SK-MEL-5 (cell line): ENCODE results near the gene CDC42SE1. TPM values are rescaled to one million over a fixed set of nuclear protein-coding genes. Genes with fewer than 3 reads are reported as not detected.
"Not testable (repeated sequence)": the region's sequence is repeated elsewhere in the genome, so short reads cannot be mapped to it uniquely, and the experiment has no call there.

Experiments
- DNase-seq: peaks from one replicate; pipeline ENCODE4 v3.0.0-alpha.2; 2016; ENCODE audit warnings: low read depth, low spot score
- in situ Hi-C: cut with HindIII; loops from 2 replicates; pipeline ENCODE4 v1.10.0; 2016; ENCODE audit warnings: low sequenced_read_pairs, high pct_unique_total_duplicates, low pct_unique_long_range_greater_than_20kb
- polyA plus RNA-seq, 2 experiments: library from polyadenylated mRNA; depleted of rRNA; stranded (reverse); fragments of >200 nt; gene quantifications; 2 replicates each; pipeline ENCODE4 v1.2.3, GENCODE V29; 2015
- total RNA-seq: library from RNA; depleted of rRNA; stranded (reverse); fragments of >200 nt; shearing (Covaris generic); gene quantifications from 2 replicates; pipeline ENCODE4 v1.2.3, GENCODE V29; 2014; rRNA removed

CDC42SE1 gene, protein sequence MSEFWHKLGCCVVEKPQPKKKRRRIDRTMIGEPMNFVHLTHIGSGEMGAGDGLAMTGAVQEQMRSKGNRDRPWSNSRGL
- 95.8 and 99.9 TPM in 2 replicates for total RNA-seq
- polyA plus RNA-seq (2015; cell fraction: cytosol; rRNA removed), result 63.4 and 80.5 TPM in 2 replicates
- polyA plus RNA-seq (2015; cell fraction: nucleus; rRNA removed), result 205 and 236 TPM in 2 replicates

DNA sequence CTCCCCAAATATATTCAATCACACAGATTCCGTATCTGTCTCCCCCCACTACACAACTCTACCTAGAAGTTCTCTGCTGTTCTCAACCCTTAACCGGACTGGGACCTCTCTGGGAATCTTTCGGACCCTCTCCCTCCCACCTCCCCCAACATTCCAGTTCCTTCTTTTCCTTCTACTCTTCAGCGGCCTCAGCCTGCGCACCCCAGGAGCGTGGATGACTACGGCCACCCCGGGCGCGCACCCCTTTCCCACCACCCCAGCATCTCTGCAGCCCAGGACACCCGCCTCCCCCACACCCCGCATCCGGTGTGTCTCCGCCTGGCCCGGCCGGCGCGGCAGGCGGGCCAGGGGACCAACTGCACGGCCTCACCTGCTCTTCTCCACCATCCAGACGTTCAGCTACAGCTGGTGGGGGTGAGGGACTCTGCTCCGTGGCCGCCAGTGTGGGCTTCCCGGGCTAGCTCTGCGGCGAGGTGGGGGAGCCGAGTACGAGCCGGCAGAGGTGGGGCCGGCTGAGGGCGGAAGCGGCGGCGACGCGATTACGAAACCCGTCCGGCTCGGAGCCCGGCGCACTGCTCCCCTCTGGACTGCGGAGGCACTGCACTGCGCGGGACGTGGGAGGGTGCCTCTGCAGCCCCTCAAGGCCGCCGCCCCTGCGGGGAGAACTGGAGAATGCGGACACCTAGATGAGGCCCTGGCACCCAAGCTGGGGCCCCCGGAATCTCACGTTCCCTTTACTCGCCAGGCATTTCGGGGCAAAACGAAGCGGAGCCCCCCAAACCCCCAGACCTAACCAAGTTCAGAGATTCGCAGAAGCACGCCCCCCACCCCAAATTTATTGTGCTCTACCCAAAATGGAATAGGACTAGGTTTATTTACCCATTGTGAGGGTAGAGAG is at the start of gene CDC42SE1:
Gene CDC42SE1 (minus strand): TSS at position 514 of the 898 bp plus-strand sequence. CDS start 3,892 bp downstream, outside the sequence.
- in situ Hi-C loops, result no loop called here
- DNase-seq, result peak; percentile 88

DNA sequence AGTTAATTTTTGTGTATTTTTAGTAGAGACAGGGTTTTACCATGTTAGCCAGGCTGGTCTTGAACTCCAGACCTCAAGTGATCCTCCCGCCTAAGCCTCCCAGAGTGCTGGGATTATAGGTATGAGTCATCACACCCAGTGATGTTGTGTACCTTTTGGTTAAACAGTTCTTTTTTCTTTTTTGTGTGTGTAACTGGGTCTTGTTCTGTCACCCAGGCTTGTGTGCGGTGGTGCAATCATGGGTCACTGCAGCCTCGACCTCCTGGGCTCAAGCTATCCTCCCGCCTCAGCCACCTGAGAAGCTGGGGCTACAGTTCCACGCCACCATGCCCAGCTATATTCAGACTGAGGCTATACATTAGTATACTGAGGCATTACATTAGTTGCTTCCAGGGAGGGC is 48.9 kb upstream of the CDC42SE1 start:
- DNase-seq, result no peak
- in situ Hi-C loops, result no loop called here

DNA sequence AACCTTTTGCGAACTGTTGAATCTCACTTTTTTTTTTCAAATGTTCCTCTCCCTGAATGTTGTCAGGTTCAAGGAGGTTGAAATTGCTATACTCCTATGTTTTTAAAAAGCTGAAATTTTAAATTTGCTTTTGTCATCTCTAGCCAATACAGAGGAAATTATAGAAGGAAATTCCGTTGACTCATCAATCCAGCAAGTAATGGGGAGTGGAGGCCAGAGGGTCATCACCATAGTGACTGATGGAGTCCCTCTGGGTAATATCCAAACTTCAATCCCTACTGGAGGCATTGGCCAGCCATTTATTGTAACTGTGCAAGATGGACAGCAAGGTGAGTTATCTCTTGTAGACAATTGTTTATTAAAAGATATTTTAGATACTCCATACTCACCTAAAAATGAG is 47.5 kb upstream of the CDC42SE1 start:
- in situ Hi-C loops, result no loop called here
- no peak for DNase-seq

DNA sequence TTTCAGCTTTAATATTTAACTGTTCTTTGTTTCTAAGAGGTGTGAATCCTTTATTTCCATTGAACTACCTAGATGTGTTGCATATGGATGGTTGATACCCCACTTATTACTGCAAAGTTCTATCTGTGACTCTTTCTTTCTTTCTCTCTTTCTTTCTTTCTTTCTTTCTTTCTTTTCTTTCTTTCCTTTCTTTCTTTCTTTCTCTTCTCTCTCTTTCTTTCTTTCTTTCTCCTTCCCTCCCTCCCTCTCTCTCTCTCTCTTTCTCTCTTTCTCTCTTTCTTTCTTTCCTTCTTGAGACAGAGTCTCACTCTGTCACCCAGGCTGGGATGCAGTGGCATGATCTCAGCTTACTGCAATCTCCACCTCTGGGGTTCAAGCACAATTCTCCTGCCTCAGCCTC is 45.2 kb upstream of the CDC42SE1 start:
- in situ Hi-C loops, result no loop called here
- DNase-seq, result no peak

DNA sequence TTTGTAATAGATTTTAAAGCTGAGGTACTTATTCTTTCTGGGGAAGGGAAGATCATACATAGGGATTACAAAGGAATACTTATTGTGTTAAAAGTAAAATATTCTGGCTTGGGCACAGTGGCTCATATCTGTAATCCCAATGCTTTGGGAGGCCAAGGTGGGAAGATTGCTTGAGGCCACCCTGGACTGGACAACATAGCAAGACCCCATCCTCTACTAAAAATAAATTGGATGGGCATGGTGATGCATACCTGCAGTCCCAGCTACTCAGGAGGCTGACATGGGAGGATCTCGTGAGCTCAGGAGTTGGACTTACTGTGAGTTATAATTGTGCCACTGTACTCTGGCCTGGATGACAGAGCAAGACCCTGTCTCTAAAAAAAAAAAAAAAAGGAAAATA is 38.7 kb upstream of the CDC42SE1 start:
- no peak for DNase-seq
- in situ Hi-C loops, result loop anchor here (5.0 to 10.0 kb wide), 2 partner anchors 34 to 57 kb away; partner anchors contain the start of gene TNFAIP8L2

DNA sequence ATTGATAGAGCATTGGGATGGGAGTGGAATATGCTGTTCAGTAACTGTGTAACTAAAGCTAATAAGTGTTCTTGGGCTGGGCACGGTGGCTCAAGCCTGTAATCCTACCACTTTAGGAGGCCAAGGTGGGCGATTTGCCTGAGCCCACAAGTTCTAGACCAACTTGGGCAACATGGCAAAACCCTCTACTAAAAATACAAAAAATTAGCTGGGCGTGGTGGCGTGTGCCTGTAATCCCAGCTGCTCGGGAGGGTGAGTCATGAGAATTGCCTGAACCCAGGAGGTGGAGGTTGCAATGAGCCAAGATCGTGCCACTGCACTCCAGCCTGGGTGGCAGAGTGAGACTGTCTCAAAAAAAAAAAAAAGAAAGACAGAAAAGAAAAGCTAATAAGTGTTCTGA is 38.0 kb upstream of the CDC42SE1 start:
- in situ Hi-C loops, result loop anchor here (5.0 to 10.0 kb wide), 2 partner anchors 35 to 57 kb away; partner anchors contain the start of gene TNFAIP8L2
- not testable (repeated sequence) for DNase-seq

DNA sequence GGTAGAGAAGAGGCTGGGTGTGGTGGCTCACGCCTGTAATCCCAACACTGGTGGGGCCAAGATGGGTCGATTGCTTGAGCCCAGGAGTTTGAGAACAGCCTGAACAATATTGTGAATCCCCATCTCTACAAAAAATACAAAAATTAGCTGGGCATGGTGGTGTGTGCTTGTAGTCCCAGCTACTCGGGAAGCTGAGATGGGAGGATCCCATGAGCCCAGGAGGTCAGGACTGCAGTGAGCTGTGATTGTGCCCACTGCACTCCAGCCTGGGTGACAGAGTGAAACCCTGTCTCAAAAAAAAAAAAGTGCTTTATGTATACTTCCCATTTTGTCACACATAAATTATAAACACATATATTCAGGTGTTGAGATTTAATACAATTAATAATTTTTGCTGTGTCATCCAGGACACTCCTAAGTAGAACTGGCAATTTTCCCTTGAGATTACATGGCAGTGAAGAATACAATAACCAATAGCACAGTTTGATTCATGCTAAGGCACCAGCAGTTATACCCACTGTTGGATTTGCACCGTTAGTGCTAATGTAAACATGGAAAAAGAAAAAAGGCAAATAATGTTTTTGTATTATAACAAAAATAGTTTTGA is 26.6 kb upstream of the CDC42SE1 start:
- no peak for DNase-seq
- in situ Hi-C loops, result no loop called here

DNA sequence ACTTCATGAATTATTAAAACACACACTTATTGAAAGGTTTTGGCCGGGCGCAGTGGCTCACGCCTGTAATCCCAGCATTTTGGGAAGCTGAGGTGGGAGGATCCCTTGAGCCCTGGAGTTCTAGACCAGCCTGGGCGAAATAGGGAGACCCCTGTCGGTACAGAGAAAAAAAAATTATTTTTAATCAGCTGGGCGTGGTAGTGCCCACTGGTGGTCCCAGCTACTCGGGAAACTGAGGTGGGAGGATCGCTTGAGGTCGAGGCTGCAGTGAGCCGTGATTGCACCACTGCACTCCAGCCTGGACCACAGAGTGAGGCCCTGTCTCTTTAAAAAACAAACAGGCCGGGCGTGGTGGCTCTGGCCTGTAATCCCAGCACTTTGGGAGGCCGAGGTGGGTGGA is 12.8 kb upstream of the CDC42SE1 start:
- in situ Hi-C loops, result no loop called here
- peak; percentile 52 for DNase-seq

DNA sequence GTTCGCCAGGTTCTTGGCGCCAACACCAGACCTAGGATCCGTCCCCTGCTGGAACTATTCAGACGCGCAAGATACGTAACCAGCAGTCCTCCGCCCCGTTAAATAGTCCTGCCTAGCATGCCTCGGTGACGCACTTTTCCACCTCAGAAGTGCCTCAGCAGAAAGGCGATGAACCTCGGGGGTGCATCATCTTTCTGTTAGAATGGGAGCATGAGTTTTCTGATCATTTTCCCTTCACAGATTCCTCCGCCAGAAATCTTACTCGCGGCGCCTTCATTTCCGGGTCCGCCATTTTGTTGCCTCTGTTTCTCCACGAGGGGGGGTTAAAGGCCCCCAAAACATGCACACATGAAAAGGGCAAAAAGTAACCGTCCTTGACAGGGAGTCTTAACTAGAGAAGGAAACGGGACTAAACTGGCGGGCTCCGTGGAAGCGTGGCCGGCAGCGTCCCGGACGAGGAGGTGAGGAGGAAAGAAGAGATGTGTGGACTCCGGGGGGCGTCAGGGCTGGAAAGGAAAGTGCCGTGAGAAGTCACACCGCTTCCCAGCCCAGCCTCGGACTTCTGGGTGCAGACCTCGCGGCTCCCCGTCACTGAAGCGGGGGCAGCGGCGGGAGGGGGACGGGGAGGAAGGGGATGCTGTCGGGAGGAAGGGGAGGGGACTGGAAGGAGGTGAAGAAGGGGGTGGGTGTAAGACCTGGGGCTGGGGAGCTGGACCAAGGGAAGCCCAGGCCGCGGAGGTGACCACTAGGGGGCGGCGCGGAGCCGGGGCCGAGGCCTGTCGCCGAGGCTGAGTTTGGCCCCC is 11.3 kb upstream of the CDC42SE1 start, which contains the start of gene GABPB2:
Gene GABPB2 (plus strand): TSS at position 288 of the 803 bp plus-strand sequence. CDS start 17,429 bp downstream, outside the sequence.
- DNase-seq, result peak; percentile 94
- in situ Hi-C loops, result no loop called here

DNA sequence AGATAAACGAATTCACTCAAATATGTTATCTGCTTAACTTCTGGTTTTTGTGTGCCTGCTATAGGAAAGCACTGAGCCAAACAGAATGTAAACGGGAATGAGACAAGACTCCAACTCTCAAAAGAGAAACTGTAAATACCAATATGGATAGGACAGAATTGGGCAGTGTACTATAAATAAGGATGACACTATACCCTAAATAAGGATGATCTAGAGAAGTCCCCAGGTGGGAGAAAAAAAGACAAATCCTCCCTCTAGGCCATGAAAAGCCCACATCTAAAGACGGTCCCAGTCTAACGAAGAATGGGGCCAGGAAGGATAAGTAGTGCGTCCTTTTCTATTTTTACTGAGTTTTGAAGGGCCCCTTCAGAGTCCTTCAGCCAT is 9.7 kb upstream of the CDC42SE1 start:
- in situ Hi-C loops, result no loop called here

GRCh38 chr1:151067185-151067584 is 7.8 kb upstream of the CDC42SE1 start:
- DNase-seq, result no peak
- in situ Hi-C loops, result no loop called here

More for the DNA sequence above, 9.7 kb upstream of the CDC42SE1 start:
- no peak for DNase-seq

DNA sequence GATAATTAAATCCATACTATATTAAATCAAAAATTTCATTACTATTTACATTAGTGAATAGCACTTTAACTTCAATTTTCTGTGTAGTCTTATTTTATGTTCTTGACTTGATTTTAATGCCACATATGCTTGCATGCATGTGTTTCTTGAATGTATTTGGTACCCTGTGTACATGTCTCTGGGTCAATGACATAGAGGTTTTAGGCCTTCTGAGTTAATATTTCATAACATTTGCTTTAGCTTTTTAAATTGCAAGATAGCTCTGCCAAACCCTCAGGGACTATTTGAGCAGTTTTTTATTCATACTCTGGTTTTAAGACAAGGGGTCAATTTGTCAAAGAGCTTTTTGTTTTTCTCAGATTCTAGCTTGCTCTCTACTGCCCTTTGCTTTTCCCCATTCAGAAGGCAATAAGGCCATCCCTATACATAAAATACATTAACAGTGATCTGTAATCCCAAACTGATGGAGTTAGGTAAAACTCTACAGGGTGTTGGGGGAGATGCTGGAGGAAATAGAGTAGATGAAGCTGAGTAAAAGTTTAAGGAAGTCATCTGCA is 5.7 kb upstream of the CDC42SE1 start:
- in situ Hi-C loops, result no loop called here
- DNase-seq, result peak; percentile 75

- in situ Hi-C loops, result no loop called here
Measured at GRCh38 chr1:151062741-151063371, 3.4 kb upstream of the CDC42SE1 start.

DNA sequence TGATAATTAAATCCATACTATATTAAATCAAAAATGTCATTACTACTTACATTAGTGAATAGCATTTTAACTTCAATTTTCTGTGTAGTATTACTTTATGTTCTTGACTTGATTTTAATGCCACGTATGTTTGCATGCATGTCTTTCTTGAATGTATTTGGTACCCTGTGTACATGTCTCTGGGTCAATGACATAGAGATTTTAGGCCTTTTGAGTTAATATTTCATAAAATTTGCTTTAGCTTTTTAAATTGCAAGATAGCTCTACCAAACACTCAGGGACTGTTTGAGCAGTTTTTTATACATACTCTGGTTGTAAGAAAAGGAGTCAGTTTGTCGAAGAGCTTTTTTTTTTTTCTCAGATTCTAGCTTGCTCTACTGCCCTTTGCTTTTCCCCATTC is 2.3 kb upstream of the CDC42SE1 start:
- in situ Hi-C loops, result no loop called here
- no peak for DNase-seq

More at GRCh38 chr1:151062741-151063371, 3.4 kb upstream of the CDC42SE1 start:
- DNase-seq, result no peak

DNA sequence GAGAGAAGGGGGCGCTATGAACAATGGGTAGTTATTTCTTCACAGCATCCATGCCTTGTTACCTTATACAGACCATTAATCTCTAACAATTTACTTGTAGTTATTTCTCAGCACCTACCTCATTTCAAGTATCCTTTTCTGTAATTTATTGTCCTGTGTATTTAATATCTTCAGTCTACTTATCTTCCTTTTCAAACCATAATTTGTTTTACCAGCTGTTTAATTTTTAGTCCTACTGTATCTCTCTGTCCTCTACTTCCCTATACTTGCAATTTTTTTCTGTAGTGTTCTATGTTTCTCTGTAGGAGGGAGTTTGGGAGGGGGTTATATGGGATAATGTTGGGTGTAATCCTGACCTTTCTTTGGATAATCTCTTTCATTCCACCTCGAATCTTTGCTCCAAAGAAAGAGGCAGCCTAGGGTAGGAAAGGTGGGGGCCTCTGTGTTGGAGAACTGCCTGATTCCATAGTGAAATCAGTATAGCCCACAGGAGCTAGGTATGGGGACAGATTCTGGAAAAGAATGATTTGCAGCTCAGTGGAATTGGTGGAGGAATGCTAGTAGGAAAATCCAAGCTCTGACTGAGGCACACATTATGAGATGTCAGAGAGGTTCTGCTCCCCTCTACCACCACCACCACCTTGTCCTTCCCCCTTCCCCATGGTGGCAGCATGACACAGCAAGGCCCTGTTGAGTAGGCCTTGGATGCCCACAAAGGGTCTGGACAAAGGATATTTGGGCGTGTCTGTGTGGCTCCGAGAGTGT is 1.4 kb upstream of the CDC42SE1 start:
- in situ Hi-C loops, result no loop called here
- DNase-seq, result no peak

- in situ Hi-C loops, result no loop called here
- peak; percentile 53 for DNase-seq
Measured at GRCh38 chr1:151060007-151060656, 710 bp upstream of the CDC42SE1 start, which contains the start of gene MLLT11. Gene MLLT11 (plus strand): TSS chr1:151060397. CDS start chr1:151067225, 6,828 bp downstream.
